GM12874 (cell line): ENCODE results near the gene PLD4.

Experiments used
- CTCF ChIP-seq: IDR thresholded peaks from 2 replicates; pipeline ENCODE4 v1.5.1; 2011; ENCODE audit warnings: low read depth, mild to moderate bottlenecking, control low read depth, low read length, moderate library complexity; ENCODE audit not compliant: insufficient read depth

PLD4 gene

DNA sequence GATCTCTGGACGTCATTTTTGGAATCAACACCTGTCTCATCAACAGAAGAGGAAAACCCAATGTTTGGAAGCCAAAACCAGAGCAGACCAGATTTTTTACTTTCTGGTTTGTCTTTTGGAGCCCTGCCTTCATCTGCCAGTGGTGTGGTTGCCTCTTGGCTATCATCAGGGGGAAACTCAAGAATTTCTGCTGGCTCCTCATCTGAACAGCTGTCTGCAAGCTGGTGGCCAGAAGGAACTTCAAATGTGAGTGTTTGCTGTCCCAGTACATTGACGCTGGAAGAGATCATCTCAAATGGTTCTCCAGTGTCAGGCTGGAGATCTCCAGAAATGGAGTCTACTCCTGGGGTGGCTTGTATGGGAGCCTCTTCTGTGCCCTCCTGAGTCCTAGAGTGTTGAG, 13.8 kb downstream of the PLD4 start:
- TF ChIP-seq CTCF = no peak

DNA sequence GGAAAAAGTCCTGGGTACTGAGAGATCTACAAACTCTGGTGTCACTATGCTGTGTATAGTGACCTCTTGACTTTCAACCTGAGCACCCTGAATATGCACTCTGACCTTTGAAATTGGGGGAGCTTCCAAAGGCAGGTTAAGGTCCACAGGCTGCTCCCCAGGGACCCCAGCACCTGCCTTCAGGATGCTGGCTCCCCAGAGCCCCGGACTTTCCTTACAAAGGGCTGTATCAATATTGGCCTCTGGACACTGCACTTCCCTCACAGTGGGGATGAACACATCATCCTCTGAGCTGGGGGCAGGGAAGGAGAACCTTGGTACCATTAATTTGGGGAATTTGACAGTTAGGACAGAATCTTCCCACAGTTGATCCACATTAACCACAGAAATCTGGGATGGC, 14.3 kb downstream of the PLD4 start:
- TF ChIP-seq CTCF = no peak

DNA sequence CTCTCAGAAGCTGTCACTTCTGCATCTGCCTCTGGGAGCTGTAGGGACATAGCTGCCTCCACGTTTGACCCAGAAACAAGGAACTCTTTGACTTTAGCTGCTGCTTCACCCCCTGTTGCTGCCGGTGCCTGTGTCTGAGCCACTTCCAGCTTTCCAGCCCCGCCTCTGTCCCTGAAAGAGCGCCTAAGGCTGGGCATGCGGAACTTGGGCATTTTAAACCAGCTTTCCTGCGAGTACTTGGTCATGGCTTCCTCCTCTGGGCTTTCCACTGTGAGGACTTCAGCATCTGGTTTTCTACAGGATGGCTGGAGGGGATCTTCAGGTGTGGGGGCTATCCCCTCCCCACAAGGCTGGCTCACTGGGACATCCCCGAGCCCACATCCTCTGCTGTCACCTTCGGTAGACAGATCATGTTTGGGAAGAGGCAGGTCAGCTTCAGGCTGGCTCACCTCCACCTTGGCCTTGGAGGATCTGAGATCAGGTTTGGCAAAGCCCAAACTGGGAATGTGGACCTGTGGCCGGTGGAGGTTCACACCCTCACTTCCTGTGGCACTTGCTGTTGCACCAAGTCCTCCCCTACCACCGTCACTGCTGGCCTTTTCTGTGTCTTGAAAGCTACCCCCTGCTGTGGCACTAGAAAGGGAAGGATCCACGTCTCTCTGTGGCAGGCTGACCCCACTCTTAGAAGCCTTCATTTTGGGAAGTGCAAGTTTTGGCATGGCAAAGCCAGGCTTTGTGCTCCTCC, 15.2 kb downstream of the PLD4 start:
- TF ChIP-seq CTCF = no peak

DNA sequence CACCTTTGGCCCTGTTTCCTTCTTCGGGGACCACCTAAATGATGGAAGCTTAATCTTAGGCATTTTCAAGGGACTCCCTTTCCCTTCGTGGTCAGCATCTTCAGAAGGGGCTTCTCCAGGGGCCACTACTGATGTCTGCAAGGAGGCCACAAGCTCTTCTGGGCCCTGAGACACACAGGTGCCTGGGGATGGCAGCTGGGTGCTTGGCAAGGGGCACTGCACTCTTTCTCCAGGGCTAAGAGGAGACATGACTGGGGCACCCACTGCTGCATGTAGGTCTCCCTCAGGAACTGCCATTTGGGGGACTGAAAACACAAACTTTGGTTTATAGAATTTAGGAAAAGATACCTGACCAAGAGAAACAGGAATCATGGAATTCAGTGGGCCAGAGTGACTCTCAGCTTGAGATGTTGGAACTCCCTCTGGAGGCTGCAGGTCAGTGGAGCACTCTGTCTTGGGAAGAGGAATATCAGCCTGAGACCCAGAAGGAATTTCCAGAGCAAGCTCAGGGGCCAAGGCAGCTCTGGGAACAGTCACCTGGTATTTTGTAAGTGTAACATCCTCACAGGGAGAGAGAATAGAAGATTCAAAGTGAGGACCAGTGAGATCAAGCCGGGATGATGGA, 16.0 kb downstream of the PLD4 start:
- no peak for TF ChIP-seq CTCF

DNA sequence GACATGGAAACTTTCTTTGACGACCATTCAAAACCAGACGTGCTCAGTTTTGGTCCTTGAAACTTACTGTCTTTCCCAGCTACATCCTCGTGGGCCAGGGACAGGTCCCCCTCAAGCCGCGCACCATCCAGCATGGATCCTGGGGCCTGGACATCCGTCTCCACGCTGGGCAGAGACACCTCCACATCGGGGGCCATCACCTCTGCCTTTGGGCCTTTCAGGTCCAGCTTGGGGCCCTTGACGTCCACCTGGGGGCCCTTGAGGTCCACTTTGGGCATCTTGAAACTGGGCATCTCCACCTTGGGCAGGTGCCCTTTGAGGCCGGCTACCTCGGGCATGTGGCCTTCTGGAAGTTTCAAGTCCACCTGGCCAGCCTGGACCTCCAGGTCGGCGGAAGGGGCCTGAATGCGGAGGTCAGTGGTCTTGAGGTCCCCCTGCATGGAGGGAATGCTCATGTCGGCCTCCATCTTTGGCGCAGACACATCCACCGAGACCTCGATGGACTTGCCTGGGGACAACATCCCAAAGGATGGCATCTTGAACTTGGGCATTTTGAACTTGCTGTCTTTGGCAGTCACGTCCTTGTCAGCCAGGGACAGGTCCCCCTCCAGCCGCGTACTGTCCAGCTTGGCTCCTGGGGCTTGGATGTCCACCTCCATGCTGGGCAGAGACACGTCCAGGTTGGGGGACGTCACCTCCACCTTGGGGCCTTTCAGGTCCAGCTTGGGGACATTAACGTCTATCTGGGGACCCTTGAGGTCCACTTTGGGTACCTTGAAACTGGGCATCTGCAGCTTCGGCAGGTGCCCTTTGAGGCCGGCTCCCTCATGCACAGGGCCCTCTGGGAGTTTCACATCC, 17.1 kb downstream of the PLD4 start:
- no peak for TF ChIP-seq CTCF

DNA sequence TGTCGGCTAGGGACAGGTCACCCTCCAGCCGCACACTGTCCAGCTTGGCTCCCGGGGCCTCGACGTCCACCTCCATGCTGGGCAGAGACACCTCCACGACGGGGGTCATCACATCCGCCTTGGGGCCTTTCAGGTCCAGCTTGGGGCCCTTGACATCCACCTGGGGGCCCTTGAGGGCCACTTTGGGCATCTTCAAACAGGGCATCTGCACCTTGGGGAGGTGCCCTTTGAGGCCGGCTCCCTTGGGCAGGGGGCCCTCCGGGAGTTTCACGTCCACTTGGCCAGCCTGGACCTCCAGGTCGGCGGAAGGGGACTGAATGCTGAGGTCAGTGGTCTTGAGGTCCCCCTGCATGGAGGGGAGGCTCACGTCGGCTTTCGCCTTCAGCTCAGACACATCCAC, 17.9 kb downstream of the PLD4 start:
- TF ChIP-seq CTCF = no peak

DNA sequence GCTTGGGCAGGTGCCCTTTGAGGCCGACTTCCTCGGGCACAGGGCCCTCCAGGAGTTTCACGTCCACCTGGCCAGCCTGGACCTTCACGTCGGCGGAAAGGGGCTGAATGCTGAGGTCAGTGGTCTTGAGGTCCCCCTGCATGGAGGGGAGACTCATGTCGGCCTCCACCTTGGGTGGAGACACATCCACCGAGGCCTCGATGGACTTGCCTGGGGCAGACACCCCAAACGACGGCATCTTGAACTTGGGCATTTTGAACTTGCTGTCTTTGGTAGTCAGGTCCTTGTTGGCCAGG, 24.0 kb downstream of the PLD4 start:
- no peak for TF ChIP-seq CTCF
